HCT116 (cell line): ENCODE data around the gene TBC1D12.

Experiments used
- CTCF ChIP-seq, 3 experiments: fragments of 200-600 bp in 1 of 3; sonication (generic) in 1 of 3; IDR thresholded peaks in 2 of 3; conservative IDR thresholded peaks in 1 of 3; 2 replicates each; pipeline ENCODE4 v1.5.1; 2012 to 2017; ENCODE audit warnings: low read depth in 2 of 3, low read length in 2 of 3, antibody characterized with exemption in 1 of 3, borderline replicate concordance in 1 of 3, control low read depth in 1 of 3, mild to moderate bottlenecking in 1 of 3, mixed read lengths in 1 of 3, mixed run types in 1 of 3, moderate library complexity in 1 of 3; ENCODE audit not compliant: insufficient read depth in 1 of 3
- POLR2AphosphoS5 ChIP-seq: IDR thresholded peaks from 2 replicates; pipeline ENCODE4 v1.6.1; 2011; ENCODE audit warnings: mild to moderate bottlenecking, low read depth, low read length, moderate library complexity

GRCh38 chr10:94439275-94439861 lies 37.0 kb downstream of the TBC1D12 start:
- no peak for TF ChIP-seq CTCF (IDR thresholded peaks at IDR 0.05 in 2 of 3, conservative IDR thresholded peaks at IDR 0.05 in 1 of 3; ENCODE audit: borderline replicate concordance in 1 of 3, insufficient read depth in 1 of 3, low read depth in 2 of 3, low read length in 2 of 3)
- no peak for TF ChIP-seq POLR2AphosphoS5
